HG02970 (cell line): ENCODE results near the gene FLVCR2.
A peak's percentile ranks its signal among the peaks of the same experiment; 100 is the strongest.

ENCODE experiments used
- ATAC-seq: cut with Tn5 transposase; IDR thresholded peaks from one replicate; pipeline ENCODE4 v1.9.1; 2021; ENCODE audit warnings: mild to moderate bottlenecking, moderate library complexity, moderate number of reproducible peaks; ENCODE audit not compliant: unreplicated experiment, low FRiP score

Gene FLVCR2, protein sequence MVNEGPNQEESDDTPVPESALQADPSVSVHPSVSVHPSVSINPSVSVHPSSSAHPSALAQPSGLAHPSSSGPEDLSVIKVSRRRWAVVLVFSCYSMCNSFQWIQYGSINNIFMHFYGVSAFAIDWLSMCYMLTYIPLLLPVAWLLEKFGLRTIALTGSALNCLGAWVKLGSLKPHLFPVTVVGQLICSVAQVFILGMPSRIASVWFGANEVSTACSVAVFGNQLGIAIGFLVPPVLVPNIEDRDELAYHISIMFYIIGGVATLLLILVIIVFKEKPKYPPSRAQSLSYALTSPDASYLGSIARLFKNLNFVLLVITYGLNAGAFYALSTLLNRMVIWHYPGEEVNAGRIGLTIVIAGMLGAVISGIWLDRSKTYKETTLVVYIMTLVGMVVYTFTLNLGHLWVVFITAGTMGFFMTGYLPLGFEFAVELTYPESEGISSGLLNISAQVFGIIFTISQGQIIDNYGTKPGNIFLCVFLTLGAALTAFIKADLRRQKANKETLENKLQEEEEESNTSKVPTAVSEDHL

DNA sequence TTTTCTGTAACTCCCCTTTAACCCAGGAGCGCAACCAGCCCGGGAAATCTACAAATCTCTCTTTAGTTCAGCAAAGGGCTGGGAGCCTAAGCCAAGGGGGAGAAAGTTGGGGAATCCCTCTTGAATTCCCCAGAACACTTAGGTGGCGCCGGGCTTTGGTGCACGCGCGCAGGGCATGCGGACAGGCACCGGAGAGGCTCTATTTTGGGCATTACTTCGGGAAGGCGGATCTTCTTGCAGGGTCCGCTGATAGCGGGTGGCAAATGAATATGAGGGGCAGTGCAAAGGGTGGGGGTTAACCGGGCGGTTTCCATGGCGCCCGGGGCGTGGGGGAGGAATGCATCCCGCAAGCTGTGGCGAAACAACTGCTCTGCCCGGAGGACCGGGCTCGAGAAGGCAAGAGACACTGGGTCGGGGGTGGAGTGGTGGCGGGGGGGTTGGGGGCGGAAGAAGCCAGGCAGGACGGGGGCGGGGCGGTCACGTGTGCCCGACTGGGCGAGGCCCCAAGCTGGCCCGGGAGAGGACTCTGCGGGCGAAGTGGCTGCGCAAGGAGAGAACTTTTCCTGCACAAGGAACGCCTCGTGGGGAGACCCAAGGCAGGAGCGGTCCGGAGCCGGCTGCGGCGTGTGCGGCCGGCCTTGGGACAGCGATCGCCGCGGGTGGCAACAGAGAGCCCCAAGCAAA lies at the start of gene FLVCR2:
Gene FLVCR2 (plus strand): TSS at position 519 of the 684 bp plus-strand sequence. CDS start 353 bp downstream, outside the sequence.
- peak; percentile 37 for ATAC-seq

DNA sequence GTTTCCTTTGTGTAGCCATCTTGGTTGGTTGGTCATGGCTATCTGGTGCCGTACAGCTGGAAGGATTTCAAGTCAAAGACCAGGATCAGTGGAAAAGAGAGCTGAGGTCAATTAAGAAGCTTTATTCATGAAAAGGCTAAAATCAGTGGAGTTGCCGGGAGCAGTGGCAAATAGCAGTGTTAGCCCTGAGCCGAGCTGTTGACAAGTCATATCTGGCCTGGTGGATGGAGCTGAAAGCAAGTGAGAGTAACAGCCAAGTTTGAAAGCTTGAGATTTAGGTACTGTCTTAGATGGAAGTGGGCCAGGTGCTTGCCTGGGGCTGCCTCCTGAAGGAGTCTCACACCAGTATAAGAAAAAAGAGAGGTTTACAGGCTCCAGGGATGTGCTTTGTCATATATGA lies 47.2 kb upstream of the FLVCR2 start:
- no peak for ATAC-seq

DNA sequence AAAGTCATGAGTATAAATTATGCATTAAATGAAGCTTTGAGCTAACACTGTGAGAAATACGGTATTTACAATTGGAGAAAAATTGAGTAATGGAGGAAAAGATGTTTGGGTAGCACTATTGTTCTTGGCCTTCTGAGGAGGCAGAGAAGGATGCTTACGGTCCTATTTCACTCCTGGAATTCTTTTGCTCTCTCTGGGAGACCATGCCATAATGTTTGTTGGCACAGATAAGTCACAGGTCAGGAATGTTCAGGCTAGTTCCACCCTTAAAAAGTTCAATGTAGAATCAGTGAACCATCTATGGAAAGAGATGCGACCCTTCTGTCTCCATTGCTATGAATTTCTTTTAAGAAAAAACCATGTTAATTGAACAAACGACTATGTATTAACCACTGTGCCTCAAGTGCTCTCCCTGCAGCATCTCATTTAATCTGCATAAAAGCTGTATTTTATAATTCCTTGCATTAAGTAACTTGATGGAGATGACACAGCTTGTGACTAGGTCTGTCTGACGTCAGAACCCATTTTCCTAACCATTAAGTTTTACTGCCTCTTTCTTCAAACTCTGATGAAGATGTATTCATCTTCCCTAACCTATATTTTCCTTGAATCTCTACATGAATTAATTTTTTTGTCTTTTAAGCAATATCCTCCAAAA lies 46.6 kb upstream of the FLVCR2 start:
- ATAC-seq = no peak

DNA sequence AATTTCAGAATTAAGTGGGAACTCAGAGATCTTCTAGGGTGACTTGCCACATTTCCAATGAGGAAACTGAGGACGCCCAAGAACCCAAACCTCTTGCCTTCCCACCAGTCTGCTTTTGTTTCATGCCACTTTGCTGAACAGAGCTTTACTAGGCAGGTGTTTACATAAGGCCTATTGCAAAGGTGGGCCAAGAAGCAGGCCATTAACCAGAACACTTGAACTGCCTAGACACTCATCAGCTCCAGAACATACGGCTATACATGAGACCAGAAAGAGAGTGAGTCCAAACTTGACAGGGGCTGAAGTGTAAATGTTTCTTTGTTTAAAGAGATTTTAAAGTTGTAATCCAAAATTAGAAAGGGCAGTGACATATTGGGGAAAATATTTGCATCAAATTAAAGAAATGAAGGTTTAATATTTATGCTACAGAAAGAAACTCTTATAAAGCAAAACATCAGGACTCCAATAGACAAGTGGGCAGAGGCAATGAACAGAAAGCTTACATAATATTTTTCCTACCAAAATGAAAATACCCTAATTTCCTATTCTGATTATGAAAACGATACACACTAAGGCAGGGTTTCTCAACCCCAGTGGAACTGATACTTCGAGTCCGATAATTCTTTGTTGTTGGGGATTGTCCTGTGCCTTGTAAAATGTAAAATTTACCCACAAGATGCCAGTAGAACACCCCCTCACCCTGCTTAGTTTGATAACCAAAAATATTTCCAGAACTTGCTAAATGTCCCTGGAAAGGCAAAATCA lies 44.4 kb upstream of the FLVCR2 start:
- ATAC-seq = no peak

DNA sequence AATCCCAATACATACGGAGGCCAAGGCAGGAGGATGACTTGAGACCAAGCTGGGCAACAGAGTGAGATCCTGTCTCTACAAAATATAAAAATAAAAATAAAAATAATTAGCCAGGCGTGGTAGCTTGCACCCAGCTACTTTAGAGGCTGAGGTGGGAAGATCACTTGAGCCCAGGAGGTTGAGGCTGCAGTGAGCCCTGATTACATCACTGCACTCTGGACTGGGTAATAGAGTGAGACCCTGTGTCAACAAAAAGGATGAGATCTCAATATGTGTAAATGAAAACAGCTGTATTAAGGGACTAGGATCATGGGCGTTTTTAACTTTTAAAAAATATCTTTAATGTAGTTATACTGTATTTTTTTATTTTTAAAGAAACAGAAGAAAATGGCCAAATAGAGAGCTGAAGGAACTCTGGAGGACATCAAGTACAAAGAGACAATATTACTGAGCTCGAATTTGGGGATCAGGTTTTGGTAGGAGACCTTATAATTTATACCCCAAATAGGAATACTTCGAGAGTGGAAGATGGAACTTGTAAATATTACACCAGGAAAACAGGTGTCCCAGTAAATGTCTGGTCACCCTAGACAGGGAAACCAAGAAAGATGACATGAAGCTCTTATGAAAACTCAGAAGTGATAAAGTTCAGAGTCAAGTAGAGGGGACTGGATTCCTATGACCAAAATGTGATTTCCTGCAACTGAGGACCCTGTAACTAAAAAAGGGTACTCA lies 43.1 kb upstream of the FLVCR2 start:
- no peak for ATAC-seq

DNA sequence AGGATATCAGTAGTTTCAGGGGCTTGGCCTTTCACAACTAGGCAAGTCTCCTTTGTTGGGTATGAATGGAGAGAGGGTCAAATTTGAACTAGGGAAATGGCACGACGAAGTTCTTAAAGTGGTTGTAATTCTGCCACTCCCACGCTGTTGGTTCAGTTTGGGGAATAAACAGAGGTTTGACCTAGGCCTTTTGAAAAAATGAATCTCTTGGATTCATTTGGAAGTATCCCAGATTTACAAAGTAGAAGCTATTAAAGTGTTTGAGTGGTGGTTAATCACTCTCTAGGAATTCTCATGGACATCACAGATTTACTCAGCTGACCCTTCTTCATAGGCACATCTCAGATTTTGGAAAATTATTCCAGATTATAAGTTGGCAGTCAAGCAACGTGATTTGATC lies 41.3 kb upstream of the FLVCR2 start:
- ATAC-seq = no peak

DNA sequence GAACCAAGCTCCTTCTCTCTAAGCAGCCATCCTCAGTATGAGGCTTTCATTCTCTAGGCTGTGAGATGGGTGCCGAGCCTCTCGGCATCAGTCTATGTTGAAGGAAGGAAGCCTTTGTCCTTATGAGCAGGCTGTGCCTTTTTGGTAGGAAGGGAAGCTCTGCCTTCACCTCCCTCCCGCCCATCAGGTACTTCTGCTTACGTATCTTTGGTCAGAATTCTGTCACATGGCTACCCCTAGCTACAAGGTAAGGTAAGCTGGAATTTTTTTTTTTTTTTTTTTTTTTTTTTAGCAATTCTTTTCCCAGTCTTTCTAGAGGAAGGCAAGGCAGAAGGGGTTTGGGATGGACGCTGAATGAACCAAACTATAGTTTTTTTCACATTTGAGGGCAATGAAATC lies 39.3 kb upstream of the FLVCR2 start:
- ATAC-seq = no peak

DNA sequence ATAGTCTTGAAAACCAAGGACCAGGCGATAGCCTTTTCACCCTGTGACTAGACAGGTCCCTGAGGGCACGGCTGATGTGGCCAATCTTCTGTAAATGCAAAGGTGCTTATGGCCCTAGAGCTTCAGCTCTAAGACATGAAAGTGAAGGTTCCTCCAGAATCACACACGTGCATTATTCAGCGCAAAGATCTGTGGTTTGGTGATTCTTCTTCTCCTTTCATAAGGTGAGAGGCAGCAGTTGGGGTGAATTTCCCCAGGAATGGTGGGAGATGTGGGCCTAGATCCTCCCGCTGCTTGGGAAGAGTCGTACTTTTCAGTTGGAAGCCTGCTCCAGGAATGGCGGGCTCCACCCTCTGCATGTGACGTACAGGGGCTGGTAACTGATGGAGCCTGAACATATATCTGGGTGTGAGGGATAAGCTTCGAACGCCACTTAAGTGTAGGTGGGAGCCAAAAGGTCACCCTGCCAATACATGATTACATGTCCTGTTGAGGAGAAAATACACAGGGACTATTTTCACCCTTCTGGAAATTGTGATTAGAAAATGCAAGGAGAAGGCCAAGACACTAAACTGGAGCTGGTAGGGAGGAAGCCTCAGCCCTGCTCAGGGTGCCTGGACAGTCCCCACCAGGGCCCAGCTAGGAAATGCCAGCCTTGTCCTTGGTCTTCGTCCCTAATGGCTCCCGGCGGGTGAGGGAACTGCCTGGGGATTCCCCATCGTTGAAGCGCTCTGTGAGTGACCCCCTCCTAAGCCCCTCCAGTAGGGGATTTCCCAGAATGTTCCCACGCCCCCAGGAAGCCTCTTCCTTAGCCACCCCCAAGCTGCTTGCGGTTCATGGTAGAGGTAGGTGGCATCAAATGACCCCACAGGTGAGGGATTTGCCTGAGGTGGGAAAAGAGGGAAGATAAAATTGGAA lies 38.6 kb upstream of the FLVCR2 start:
- peak; percentile 47 for ATAC-seq

DNA sequence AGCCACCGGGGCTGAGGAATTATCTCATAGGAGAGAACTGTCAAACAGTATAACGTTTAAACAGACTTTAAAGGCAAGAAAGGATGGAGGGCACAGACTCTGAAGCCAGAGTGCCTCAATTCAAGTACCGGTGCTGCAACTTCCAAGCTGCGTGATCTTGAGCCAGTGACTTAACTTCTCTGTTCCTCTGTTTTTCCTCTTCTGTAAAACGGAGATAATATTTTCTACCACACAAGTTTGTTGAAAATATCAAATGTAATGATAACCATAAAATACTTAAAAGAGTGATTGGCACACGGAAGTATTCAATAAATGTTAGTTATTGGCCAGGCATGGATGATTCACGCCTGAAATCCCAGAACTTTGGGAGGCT lies 38.0 kb upstream of the FLVCR2 start:
- ATAC-seq = no peak

DNA sequence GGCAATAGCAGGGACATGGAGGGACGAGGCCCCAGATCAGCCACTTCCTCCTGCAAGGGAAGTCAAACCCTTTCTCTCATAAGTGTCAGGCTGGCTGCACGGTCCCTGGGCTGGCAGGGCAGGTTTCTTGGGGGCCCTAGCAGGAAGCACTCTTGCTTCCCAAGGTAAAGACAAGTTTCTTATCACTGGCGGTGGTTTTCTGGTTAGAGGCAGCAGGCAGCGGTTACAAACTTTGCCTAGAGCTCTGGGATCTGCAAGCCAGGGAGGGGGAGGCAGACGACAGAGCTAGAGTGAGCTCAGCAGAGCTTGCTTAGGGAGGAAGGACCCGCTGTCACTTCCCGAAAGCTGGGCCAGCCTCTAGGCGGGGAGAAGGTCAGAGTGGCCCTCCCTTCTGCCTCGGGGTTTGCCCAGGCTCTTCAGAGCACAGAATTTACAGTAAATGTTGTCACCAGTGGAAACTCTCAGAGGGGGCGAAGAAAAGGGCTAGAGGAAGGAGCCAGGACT lies 35.8 kb upstream of the FLVCR2 start:
- no peak for ATAC-seq

DNA sequence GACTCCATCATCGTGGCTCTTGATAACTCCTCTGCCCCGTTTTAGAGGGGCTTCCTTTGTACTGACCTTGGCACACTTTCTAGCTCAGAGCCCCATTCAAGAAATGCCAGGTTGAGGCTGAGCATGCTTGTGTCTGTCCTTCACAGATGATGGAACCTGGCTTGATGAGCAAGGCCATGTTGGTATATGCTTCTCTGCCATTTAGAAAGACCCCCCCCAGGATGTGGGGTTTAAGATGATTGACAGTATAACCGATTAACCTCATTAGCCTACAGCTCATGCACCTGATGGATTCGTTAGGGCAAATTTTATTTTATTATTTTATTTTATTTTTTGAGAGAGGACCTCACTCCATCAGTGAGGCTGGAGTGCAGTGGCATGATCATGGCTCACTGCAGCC lies 35.2 kb upstream of the FLVCR2 start:
- ATAC-seq = no peak

DNA sequence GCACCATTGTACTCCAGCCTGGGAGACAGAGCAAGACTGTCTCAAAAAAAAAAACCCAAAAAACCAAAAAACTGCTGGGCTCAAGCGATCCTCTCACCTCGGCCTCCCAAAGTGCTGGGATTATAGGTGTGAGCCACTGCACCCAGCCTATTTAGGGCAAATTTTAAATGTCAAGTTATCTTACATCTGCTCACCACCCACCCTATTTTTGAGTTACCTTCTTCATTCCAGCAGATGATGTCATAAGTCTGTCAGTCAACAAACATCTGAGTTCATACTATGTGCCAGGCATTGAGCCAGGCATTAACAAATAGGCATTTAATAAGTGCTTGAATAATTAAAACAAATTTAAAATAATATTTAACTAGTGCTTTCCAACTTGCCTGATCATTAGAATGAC lies 34.6 kb upstream of the FLVCR2 start:
- no peak for ATAC-seq

DNA sequence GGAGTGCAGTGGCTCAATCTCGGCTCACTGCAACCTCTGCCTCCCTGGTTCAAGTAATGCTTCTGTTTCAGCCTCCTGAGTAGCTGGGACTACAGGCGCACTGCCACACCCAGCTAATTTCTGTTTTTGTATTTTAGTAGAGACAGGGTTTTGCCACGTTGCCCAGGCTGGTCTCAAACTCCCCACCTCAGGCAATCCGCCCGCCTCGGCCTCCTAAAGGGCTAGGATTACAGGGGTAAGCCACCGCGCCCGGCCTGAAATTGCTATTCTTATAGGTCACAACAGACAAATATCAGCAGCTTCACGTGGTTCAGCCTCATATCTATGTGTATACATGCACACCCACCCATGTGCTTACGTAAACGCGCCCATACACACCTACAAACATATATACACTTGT lies 32.5 kb upstream of the FLVCR2 start:
- ATAC-seq = no peak

DNA sequence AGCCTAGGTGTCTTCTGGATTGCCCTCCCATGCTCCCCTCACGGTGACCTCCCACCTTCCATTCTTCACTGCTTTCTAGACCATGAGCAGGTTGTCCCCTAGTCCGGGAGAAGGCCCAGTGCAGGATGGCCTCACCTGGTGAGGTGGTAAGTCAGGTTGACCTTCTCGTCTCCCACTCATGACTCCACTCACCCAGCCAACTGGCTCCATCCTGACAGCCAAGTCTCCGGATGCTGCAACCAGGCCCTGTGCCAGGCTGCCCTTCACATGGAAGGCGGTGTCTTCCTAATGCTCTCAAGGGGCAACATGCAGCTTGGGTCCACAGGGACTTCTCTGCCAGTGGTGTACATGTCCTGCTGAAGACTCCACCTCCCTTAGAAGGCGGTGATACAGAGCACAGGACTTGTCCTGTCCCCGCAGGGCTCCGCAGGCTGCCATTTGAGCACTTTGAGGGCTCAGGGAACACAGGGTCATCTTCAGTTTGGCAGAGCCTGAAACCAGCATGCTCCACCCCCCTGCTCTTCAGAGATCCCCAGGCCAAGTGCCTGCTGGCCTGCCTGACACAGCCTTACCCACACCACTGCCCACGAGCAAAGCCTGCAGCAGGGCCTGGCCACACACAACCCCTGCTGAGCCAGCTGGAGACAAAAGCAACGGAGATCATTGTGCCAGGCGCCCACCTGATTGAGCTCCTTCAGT lies 30.7 kb upstream of the FLVCR2 start:
- no peak for ATAC-seq

DNA sequence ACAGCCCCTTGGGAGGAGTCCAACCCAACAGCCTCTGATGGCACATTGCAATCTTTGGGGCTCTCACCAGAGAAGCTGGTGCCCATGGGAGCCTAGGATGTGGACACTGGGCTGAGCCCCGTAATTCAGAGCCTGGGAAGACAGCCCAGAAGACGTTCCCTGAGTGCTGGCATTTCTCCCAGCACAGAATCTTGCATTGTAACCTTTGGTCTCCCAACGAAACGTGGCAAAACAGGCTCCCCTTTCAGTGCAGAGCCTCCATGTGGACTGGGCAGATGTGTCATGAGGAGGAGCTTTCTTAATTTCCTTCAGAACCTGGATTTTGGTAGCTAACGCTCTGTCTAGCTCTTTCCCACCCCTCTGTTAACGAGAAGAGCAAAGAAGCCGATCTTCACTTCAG lies 29.9 kb upstream of the FLVCR2 start:
- ATAC-seq = no peak

DNA sequence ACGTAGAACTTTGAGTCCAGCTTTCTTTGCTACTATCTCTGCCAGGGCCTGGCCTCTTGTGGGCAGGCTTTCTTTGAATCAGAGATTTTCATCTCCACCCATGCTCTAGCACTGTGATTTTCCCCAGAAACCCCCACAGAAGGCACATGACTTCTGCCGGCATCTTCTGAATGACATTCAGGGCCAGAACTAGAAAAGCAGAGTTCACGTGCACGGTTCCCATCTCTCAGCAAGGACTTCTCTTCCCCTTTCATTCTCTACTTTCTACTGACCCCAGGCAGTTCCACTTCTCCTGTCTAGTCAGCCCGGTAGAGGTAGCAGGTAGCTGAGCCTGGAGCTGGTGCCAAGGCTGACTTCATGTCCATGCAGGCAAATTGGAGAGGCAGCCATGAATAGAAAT lies 29.3 kb upstream of the FLVCR2 start:
- ATAC-seq = no peak

DNA sequence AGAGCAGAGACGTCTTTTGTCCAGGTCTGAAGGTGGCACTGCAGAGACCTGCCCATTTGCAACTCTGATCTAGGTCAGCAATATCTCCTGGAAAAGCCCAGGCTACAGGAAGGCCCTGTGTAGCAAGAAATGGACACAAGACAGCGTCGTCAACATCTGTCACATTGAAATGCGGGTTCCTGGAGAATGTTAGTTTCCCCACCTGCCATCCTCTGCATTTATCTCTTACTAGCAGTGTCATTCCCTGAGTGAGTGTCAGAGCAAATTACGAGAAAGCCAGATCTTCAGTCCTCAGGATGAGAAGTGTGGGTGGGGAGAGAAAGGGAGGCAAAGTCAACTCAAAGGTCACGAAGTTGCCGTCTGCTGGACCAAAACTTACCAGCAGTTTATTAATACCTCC lies 27.4 kb upstream of the FLVCR2 start:
- ATAC-seq = no peak

DNA sequence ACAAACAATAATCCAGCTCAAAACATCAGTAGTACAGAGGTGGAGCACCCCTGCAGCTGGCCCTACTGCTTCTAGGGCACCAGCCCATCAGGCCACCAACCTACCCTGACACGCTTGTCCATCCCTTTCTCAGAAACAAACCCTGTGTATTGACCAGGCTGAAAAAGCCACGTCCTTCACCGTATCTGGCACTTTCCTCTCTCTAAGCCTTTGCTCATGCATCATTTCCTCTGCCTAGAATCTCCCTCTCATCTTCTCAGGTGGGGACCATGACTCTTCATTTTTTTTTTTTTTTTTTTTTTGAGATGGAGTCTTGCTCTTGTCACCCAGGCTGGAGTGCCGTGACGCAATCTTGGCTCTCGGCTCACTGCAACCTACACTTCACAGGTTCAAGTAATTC lies 25.3 kb upstream of the FLVCR2 start:
- no peak for ATAC-seq
